ENCODE measurements around the gene FERMT1.

DNA sequence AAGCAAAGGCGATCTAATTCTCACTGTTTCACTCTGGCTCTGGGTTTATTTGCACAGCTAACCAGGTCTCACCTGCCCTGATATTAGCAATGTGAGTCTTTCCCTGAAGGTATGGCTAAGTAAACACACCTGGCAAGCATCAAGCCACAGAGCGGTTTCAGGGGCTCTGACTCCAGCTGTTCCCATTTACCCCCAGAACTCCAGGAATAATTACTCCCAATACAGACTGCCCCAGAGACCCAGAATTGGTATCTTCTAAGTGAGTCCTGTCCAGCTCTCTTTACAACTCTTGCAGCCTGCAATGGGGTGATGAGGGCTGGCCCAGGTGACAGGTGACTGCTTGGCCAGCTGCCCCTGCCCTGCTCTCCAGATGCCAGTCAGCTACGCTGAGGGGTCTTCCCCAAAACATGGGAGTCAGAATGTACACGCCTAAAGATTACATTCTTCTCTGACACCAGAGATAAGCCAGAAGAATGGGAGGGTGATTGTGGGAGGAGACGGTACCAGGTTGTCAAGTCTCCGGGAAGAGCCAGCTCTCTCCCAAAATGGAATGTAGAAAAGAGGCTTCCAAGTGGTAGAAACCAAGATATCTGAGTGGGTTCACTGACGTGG lies 64.0 kb downstream of the FERMT1 start:
- TF ChIP-seq SUZ12 (IDR thresholded peaks at IDR 0.05; ENCODE audit: extremely low read depth, insufficient read depth, insufficient read length), result no peak
- TF ChIP-seq ZNF274 (IDR thresholded peaks at IDR 0.05; ENCODE audit: low read depth, low read length), result no peak
